DLD1 (cell line): Measurements from ENCODE around the gene USP17L29.
"Not testable (repeated sequence)": the region's sequence is repeated elsewhere in the genome, so short reads cannot be mapped to it uniquely, and the experiment has no call there.

Source experiments
- in situ Hi-C: cut with HindIII; loops from 2 replicates; pipeline ENCODE4 v1.10.0; 2017; ENCODE audit warnings: low sequenced_read_pairs

The USP17L29 gene

GRCh38 chr4:9353338-9353737, at the start of gene USP17L29:
Gene USP17L29 (plus strand): TSS chr4:9353638. CDS start chr4:9353638, 0 bp downstream.
- in situ Hi-C loops = not testable (repeated sequence)

- in situ Hi-C loops = not testable (repeated sequence)
Observed at GRCh38 chr4:9324191-9324590, 29.2 kb upstream of the USP17L29 start.

GRCh38 chr4:9324865-9325264, 28.6 kb upstream of the USP17L29 start, which contains the start of gene USP17L24:
Gene USP17L24 (plus strand): TSS chr4:9325165. CDS start chr4:9325165, 0 bp downstream.
- in situ Hi-C loops = not testable (repeated sequence)

GRCh38 chr4:9329611-9330010, 23.8 kb upstream of the USP17L29 start, which contains the start of gene USP17L25:
Gene USP17L25 (plus strand): TSS chr4:9329911. CDS start chr4:9329911, 0 bp downstream.
- in situ Hi-C loops = not testable (repeated sequence)

GRCh38 chr4:9334358-9334757, 19.1 kb upstream of the USP17L29 start, which contains the start of gene USP17L26:
Gene USP17L26 (plus strand): TSS chr4:9334658. CDS start chr4:9334658, 0 bp downstream.
- in situ Hi-C loops = not testable (repeated sequence)

- in situ Hi-C loops = not testable (repeated sequence)
Observed at GRCh38 chr4:9339103-9339502, 14.3 kb upstream of the USP17L29 start, which contains the start of gene USP17L5. Gene USP17L5 (plus strand): TSS chr4:9339403. CDS start chr4:9339403, 0 bp downstream.

- in situ Hi-C loops = not testable (repeated sequence)
Observed at GRCh38 chr4:9343848-9344247, 9.6 kb upstream of the USP17L29 start, which contains the start of gene USP17L27. Gene USP17L27 (plus strand): TSS chr4:9344148. CDS start chr4:9344148, 0 bp downstream.

GRCh38 chr4:9348593-9348992, 4.8 kb upstream of the USP17L29 start, which contains the start of gene USP17L28:
Gene USP17L28 (plus strand): TSS chr4:9348893. CDS start chr4:9348893, 0 bp downstream.
- in situ Hi-C loops = not testable (repeated sequence)

- in situ Hi-C loops = not testable (repeated sequence)
Observed at GRCh38 chr4:9350866-9351265, 2.6 kb upstream of the USP17L29 start.

- in situ Hi-C loops = not testable (repeated sequence)
Observed at GRCh38 chr4:9362829-9363228, 9.4 kb downstream of the USP17L29 start, which contains the start of gene USP17L30. Gene USP17L30 (plus strand): TSS chr4:9363129. CDS start chr4:9363129, 0 bp downstream.

GRCh38 chr4:9379881-9380280, 26.4 kb downstream of the USP17L29 start:
- in situ Hi-C loops = not testable (repeated sequence)

GRCh38 chr4:9381012-9381534, 27.6 kb downstream of the USP17L29 start:
- in situ Hi-C loops = not testable (repeated sequence)

GRCh38 chr4:9384126-9384525, 30.7 kb downstream of the USP17L29 start:
- in situ Hi-C loops = no loop called here

- in situ Hi-C loops = not testable (repeated sequence)
Observed at GRCh38 chr4:9389001-9389400, 35.6 kb downstream of the USP17L29 start.
